HG03354 (cell line): ENCODE data around the gene F10.
"Not testable (repeated sequence)": the region's sequence is repeated elsewhere in the genome, so short reads cannot be mapped to it uniquely, and the experiment has no call there.

Experiments
- ATAC-seq: cut with Tn5 transposase; IDR thresholded peaks from one replicate; pipeline ENCODE4 v1.9.1; 2021; ENCODE audit warnings: mild to moderate bottlenecking; ENCODE audit not compliant: unreplicated experiment, poor library complexity, severe bottlenecking

F10 gene

GRCh38 chr13:113097651-113098050, 24.9 kb upstream of the F10 start:
- ATAC-seq: no peak

- no peak for ATAC-seq
Observed at GRCh38 chr13:113098162-113098732, 24.4 kb upstream of the F10 start.

- ATAC-seq: no peak
Observed at GRCh38 chr13:113099142-113099541, 23.5 kb upstream of the F10 start.

- ATAC-seq: not testable (repeated sequence)
Observed at GRCh38 chr13:113102302-113102701, 20.3 kb upstream of the F10 start.

GRCh38 chr13:113102727-113103126, 19.9 kb upstream of the F10 start:
- no peak for ATAC-seq

- ATAC-seq: no peak
Observed at GRCh38 chr13:113103646-113104045, 19.0 kb upstream of the F10 start.

- no peak for ATAC-seq
Observed at GRCh38 chr13:113105032-113105920, 17.3 kb upstream of the F10 start, which contains the start of gene F7. Gene F7, plus strand, starts transcription at chr13:113105791. Its CDS starts 51 bp downstream, at chr13:113105842.

- no peak for ATAC-seq
Observed at GRCh38 chr13:113105921-113106452, 16.6 kb upstream of the F10 start.

- ATAC-seq: no peak
Observed at GRCh38 chr13:113106711-113107351, 15.8 kb upstream of the F10 start.

GRCh38 chr13:113108521-113108920, 14.1 kb upstream of the F10 start:
- ATAC-seq: not testable (repeated sequence)

GRCh38 chr13:113109151-113110047, 13.2 kb upstream of the F10 start:
- no peak for ATAC-seq

GRCh38 chr13:113110048-113110851, 12.3 kb upstream of the F10 start:
- ATAC-seq: no peak

- no peak for ATAC-seq
Observed at GRCh38 chr13:113110852-113111315, 11.7 kb upstream of the F10 start.

GRCh38 chr13:113111821-113112220, 10.8 kb upstream of the F10 start:
- ATAC-seq: not testable (repeated sequence)

GRCh38 chr13:113112475-113112874, 10.1 kb upstream of the F10 start:
- not testable (repeated sequence) for ATAC-seq

GRCh38 chr13:113112893-113113845, 9.4 kb upstream of the F10 start:
- no peak for ATAC-seq

- ATAC-seq: no peak
Observed at GRCh38 chr13:113113846-113114271, 8.7 kb upstream of the F10 start.
